HCT116 (cell line): Measurements from ENCODE around the gene ZC3H13. TPM values are rescaled to one million over a fixed set of nuclear protein-coding genes. Genes with fewer than 3 reads are reported as not detected.

ENCODE experiments used
- ATAC-seq: fragments of 200-7000 bp; cut with Tn5 transposase; 2 replicates; pipeline ENCODE4 v1.9.1; 2020; ENCODE audit warnings: mild to moderate bottlenecking, moderate library complexity
- BruUV-seq: library from RNA; stranded (reverse); fragments of 400-500 nt; replicated peaks from 2 replicates; lab custom pipeline; 2021; lab: Mats Ljungman, UMichigan
- CTCF ChIA-PET: fragments of 300-600 bp; sonication (Branson Sonifier 250); formaldehyde crosslinking; loops from one replicate; lab custom pipeline; 2021; ENCODE audit warnings: antibody characterized with exemption; lab: Charles Lee
- POLR2A ChIA-PET: fragments of 300-600, 350-600 bp; sonication (Branson Sonifier 250); formaldehyde crosslinking; loops from one replicate; lab custom pipeline; 2021; ENCODE audit warnings: antibody characterized with exemption; lab: Charles Lee
- RAD21 ChIA-PET, 2 experiments: fragments of 300-600 bp; sonication (Branson Sonifier 250); formaldehyde crosslinking; loops; one replicate each; lab custom pipeline; 2023; ENCODE audit warnings: low total read pairs in 2 of 2; ENCODE audit not compliant: uncharacterized antibody in 2 of 2, unreplicated experiment in 2 of 2, low non-redundant PET in 1 of 2; lab: Charles Lee
- DNase-seq: peaks from one replicate; pipeline ENCODE4 v3.0.0-alpha.2; 2010; ENCODE audit warnings: low read depth, low spot score
- H2AFZ ChIP-seq: fragments of 200-600 bp; shearing (Covaris generic), sonication (generic); 2 replicates; pipeline ENCODE4 v1.6.1; 2017; ENCODE audit warnings: low read depth, mixed run types, mixed read lengths, antibody characterized with exemption, low read length; ENCODE audit not compliant: poor library complexity, severe bottlenecking
- H3K27ac ChIP-seq: 2 replicates; pipeline ENCODE4 v1.5.1; 2012; ENCODE audit warnings: low read depth, low read length
- H3K27me3 ChIP-seq: fragments of 200-600 bp; sonication (generic); 2 replicates; pipeline ENCODE4 v1.6.1; 2016; ENCODE audit warnings: mixed run types, low read length, mixed read lengths; ENCODE audit not compliant: insufficient read depth
- H3K36me3 ChIP-seq, 2 experiments: fragments of 200-500 bp in 1 of 2; fragments of 200-600 bp in 1 of 2; sonication (Bioruptor generic) in 1 of 2; sonication (generic) in 1 of 2; 2 replicates each; pipeline versions ENCODE4 v1.5.1 to v1.6.1; 2014 to 2016; ENCODE audit warnings: low read length in 2 of 2, inconsistent platforms in 1 of 2, mixed read lengths in 1 of 2, mixed run types in 1 of 2; ENCODE audit not compliant: insufficient read depth in 2 of 2, control insufficient read depth in 1 of 2
- H3K4me1 ChIP-seq, 2 experiments: fragments of 200-600 bp in 1 of 2; sonication (generic) in 1 of 2; 2 replicates each; pipeline versions ENCODE4 v1.5.1 to v1.6.1; 2012 to 2017; ENCODE audit warnings: low read length in 2 of 2, inconsistent platforms in 1 of 2, mild to moderate bottlenecking in 1 of 2, mixed read lengths in 1 of 2, mixed run types in 1 of 2, moderate library complexity in 1 of 2; ENCODE audit not compliant: insufficient read depth in 2 of 2, control insufficient read depth in 1 of 2
- H3K4me2 ChIP-seq: fragments of 200-600 bp; sonication (generic); 2 replicates; pipeline ENCODE4 v1.6.1; 2017; ENCODE audit warnings: mixed run types, low read length, mixed read lengths
- H3K4me3 ChIP-seq, 2 experiments: fragments of 200-600 bp in 1 of 2; sonication (generic) in 1 of 2; replicated peaks in 1 of 2; 2 replicates each; pipeline ENCODE4 v1.5.1; 2011 to 2016; ENCODE audit warnings: low read length in 2 of 2, control low read depth in 1 of 2, low read depth in 1 of 2, mild to moderate bottlenecking in 1 of 2, mixed read lengths in 1 of 2, mixed run types in 1 of 2
- H3K79me2 ChIP-seq: fragments of 200-600 bp; sonication (generic); 2 replicates; pipeline ENCODE4 v1.6.1; 2017; ENCODE audit warnings: mild to moderate bottlenecking, mixed run types, low read length, moderate library complexity, mixed read lengths; ENCODE audit not compliant: insufficient read depth
- H3K9ac ChIP-seq: fragments of 200-600 bp; sonication (generic); 2 replicates; pipeline ENCODE4 v1.6.1; 2016; ENCODE audit warnings: low read length, mixed read lengths
- H3K9me2 ChIP-seq: fragments of 200-600 bp; sonication (generic), shearing (Covaris generic); 2 replicates; pipeline ENCODE4 v1.6.1; 2017; ENCODE audit warnings: mixed run types, mild to moderate bottlenecking, moderate library complexity; ENCODE audit not compliant: insufficient read depth
- H3K9me3 ChIP-seq, 2 experiments: fragments of 200-500 bp in 1 of 2; fragments of 200-600 bp in 1 of 2; sonication (Bioruptor generic) in 1 of 2; sonication (generic) in 1 of 2; 2 replicates each; pipeline ENCODE4 v1.6.1; 2014 to 2017; ENCODE audit warnings: low read length in 2 of 2, mixed read lengths in 2 of 2, inconsistent platforms in 1 of 2, low read depth in 1 of 2, mild to moderate bottlenecking in 1 of 2, mixed run types in 1 of 2, moderate library complexity in 1 of 2; ENCODE audit not compliant: control insufficient read depth in 1 of 2, insufficient read depth in 1 of 2
- H4K20me1 ChIP-seq: fragments of 200-600 bp; sonication (generic), shearing (Covaris generic); 2 replicates; pipeline ENCODE4 v1.6.1; 2017; ENCODE audit warnings: mixed run types, mild to moderate bottlenecking, moderate library complexity; ENCODE audit not compliant: insufficient read depth
- ATF3 ChIP-seq: IDR thresholded peaks from 2 replicates; pipeline ENCODE4 v1.6.1; 2012
- CBX3 ChIP-seq: IDR thresholded peaks from 2 replicates; pipeline ENCODE4 v1.6.1; 2012; ENCODE audit warnings: low read depth
- CEBPB ChIP-seq: IDR thresholded peaks from 2 replicates; pipeline ENCODE4 v1.6.1; 2012; ENCODE audit warnings: low read depth
- CTCF ChIP-seq, 3 experiments: fragments of 200-600 bp in 1 of 3; sonication (generic) in 1 of 3; IDR thresholded peaks in 2 of 3; conservative IDR thresholded peaks in 1 of 3; 2 replicates each; pipeline ENCODE4 v1.5.1; 2012 to 2017; ENCODE audit warnings: low read depth in 2 of 3, low read length in 2 of 3, antibody characterized with exemption in 1 of 3, borderline replicate concordance in 1 of 3, control low read depth in 1 of 3, mild to moderate bottlenecking in 1 of 3, mixed read lengths in 1 of 3, mixed run types in 1 of 3, moderate library complexity in 1 of 3; ENCODE audit not compliant: insufficient read depth in 1 of 3
- ELF1 ChIP-seq: IDR thresholded peaks from 2 replicates; pipeline ENCODE4 v1.6.1; 2012; ENCODE audit warnings: low read depth, borderline replicate concordance
- EZH2 ChIP-seq: fragments of 200-600 bp; sonication (generic); IDR thresholded peaks from 2 replicates; pipeline ENCODE4 v1.6.1; 2017; ENCODE audit warnings: antibody characterized with exemption, mixed run types
- EZH2phosphoT487 ChIP-seq: fragments of 200-600 bp; IDR thresholded peaks from 2 replicates; pipeline ENCODE4 v1.6.1; 2018; ENCODE audit warnings: antibody characterized with exemption, borderline replicate concordance
- MAX ChIP-seq: IDR thresholded peaks from 2 replicates; pipeline ENCODE4 v1.6.1; 2012
- POLR2AphosphoS5 ChIP-seq: IDR thresholded peaks from 2 replicates; pipeline ENCODE4 v1.6.1; 2011; ENCODE audit warnings: mild to moderate bottlenecking, low read depth, low read length, moderate library complexity
- REST ChIP-seq: IDR thresholded peaks from 2 replicates; pipeline ENCODE4 v1.6.1; 2012; ENCODE audit warnings: low read depth
- SP1 ChIP-seq: IDR thresholded peaks from 2 replicates; pipeline ENCODE4 v1.6.1; 2012; ENCODE audit warnings: low read depth
- TCF7L2 ChIP-seq: IDR thresholded peaks from 2 replicates; pipeline ENCODE4 v1.7.0; 2011; ENCODE audit warnings: borderline replicate concordance, inconsistent platforms; ENCODE audit not compliant: insufficient read depth, insufficient read length; ENCODE audit errors: extremely low read depth
- ZBTB33 ChIP-seq: IDR thresholded peaks from 2 replicates; pipeline ENCODE4 v1.6.1; 2011; ENCODE audit warnings: mild to moderate bottlenecking, low read length, moderate library complexity; ENCODE audit not compliant: insufficient replicate concordance; ENCODE audit errors: extremely low read depth
- ZFX ChIP-seq: fragments of 450-650 bp; IDR thresholded peaks from 2 replicates; pipeline ENCODE4 v1.6.1; 2017
- ZNF274 ChIP-seq: fragments of 200-500 bp; sonication (Bioruptor generic); IDR thresholded peaks from 2 replicates; pipeline ENCODE4 v1.6.1; 2014; ENCODE audit warnings: mild to moderate bottlenecking, low read depth, low read length, inconsistent platforms
- intact Hi-C: fragments of 100-400 bp; cut with micrococcal nuclease; formaldehyde crosslinking; loops from 2 replicates; pipeline ENCODE4 v1.10.0; 2022
- total RNA-seq: library from RNA; stranded (reverse); gene quantifications from one replicate; pipeline ENCODE4 v1.2.1, GENCODE V29; 2021; ENCODE audit not compliant: unreplicated experiment

Gene ZC3H13
- total RNA-seq, 1 experiment from 2014 or later, result 37.9 TPM

GRCh38 chr13:46015366-46015765, 37.2 kb downstream of the ZC3H13 start:
- Histone ChIP-seq H3K27ac (no peak overlapping the region), H3K4me3 (no peak overlapping the region), H3K9me2 (no peaks in the 10 kb centered on the region), H3K27me3 (no peaks in the 10 kb centered on the region)
- no peak for DNase-seq
- TF ChIP-seq ELF1 (no peak), ZFX (no peak), TCF7L2 (no peak), ZBTB33 (no peak), CTCF (IDR thresholded peaks at IDR 0.05 in 2 of 3, conservative IDR thresholded peaks at IDR 0.05 in 1 of 3; ENCODE audit: borderline replicate concordance in 1 of 3, insufficient read depth in 1 of 3, low read depth in 2 of 3, low read length in 2 of 3) (no peak), MAX (no peak), CBX3 (no peak), EZH2 (no peak), ZNF274 (no peak), CEBPB (no peak), SP1 (no peak), REST (no peak), ATF3 (no peak), EZH2phosphoT487 (no peak), POLR2AphosphoS5 (no peak)
- TF ChIP-seq, all 23 proteins: peak for 0
- Histone ChIP-seq H3K4me2 (no peak overlapping the region), H3K9me3 (no peaks in the 10 kb centered on the region), H3K4me1 (no peaks in the 10 kb centered on the region), H3K9ac (no peak overlapping the region), H3K79me2 (peaks cover 8% of the 10 kb centered on the region; the same call in 1 of the 2 replicates), H2AFZ (no peak overlapping the region), H3K36me3 (peaks cover 10 to 19% of the 10 kb centered on the region in 2 experiments; a peak in 3 of 4 replicates), H4K20me1 (no peaks in the 10 kb centered on the region)
- no peak for ATAC-seq
- intact Hi-C loops, result no loop called here
- no TSS peak for BruUV-seq
- ChIA-PET POLR2A (no interaction called here), RAD21 (no interaction called here), CTCF (no interaction called here)
